Measurements from ENCODE around the gene NEK8.

DNA sequence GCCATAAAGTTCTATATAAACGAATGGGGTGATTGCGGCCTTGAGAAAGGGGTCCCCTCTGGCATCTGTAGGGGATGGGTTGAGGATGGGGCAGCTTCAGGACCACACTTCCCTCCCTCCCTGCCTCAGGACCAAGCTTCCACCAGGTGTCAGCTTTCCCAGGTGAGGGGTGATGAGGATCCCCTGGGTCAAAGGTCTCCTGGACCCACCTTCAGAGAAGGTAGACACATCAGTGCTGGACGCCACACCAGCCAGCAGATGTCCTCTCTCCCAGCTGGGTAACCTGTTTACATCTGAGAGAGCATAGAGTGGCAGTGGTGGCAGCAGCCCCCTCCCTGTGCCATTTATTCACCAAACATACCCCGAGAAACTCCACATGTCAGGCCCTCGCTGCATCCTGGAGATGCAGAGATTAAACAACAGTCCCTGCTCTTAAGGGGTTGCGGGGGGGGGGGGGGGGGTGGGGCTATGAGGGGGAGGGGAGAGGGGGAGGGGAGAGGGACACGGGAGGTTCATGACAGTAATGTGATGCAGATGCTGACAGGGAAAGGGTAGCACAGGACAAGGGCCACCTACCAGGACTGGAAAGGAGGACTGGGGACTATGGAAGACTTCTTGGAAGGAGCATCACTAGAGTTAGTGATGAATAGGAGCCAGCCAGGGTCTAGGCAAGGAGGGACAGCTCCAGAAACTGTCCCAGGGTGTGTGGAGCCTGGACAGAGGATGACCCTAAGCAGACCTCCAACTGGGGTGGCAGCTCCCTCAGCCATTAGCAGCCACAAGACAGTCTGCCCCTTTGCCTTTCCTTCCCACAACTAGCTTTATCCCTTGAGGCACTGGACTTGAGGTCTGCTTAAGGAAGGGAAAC, 21.9 kb upstream of the NEK8 start:
- no peak for TF ChIP-seq EP300 (conservative IDR thresholded peaks at IDR 0.05; ENCODE audit: poor library complexity, severe bottlenecking)
- TF ChIP-seq, protein P1, sequence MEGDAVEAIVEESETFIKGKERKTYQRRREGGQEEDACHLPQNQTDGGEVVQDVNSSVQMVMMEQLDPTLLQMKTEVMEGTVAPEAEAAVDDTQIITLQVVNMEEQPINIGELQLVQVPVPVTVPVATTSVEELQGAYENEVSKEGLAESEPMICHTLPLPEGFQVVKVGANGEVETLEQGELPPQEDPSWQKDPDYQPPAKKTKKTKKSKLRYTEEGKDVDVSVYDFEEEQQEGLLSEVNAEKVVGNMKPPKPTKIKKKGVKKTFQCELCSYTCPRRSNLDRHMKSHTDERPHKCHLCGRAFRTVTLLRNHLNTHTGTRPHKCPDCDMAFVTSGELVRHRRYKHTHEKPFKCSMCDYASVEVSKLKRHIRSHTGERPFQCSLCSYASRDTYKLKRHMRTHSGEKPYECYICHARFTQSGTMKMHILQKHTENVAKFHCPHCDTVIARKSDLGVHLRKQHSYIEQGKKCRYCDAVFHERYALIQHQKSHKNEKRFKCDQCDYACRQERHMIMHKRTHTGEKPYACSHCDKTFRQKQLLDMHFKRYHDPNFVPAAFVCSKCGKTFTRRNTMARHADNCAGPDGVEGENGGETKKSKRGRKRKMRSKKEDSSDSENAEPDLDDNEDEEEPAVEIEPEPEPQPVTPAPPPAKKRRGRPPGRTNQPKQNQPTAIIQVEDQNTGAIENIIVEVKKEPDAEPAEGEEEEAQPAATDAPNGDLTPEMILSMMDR (IDR thresholded peaks at IDR 0.05; ENCODE audit: poor library complexity, severe bottlenecking): no peak
- TF ChIP-seq POLR2AphosphoS5 (IDR thresholded peaks at IDR 0.05): no peak
